H9 (cell line): ENCODE results near the gene PHLDA2. TPM values are rescaled to one million over a fixed set of nuclear protein-coding genes. Genes with fewer than 3 reads are reported as not detected.

ENCODE experiments used
- DNase-seq: peaks from one replicate; pipeline ENCODE4 v3.0.0-alpha.2; 2017
- H2AFZ ChIP-seq: one replicate; pipeline ENCODE4 v1.6.1; 2013; ENCODE audit warnings: mild to moderate bottlenecking, low read length, control low read depth, moderate library complexity
- H2AK5ac ChIP-seq: 2 replicates; pipeline ENCODE4 v1.6.1; 2013; ENCODE audit warnings: low read length, control low read depth, mixed read lengths; ENCODE audit not compliant: insufficient read length
- H2BK120ac ChIP-seq: one replicate; pipeline ENCODE4 v1.6.1; 2013; ENCODE audit warnings: low read depth, mild to moderate bottlenecking, low read length, control low read depth, inconsistent platforms; ENCODE audit not compliant: poor library complexity, severe bottlenecking
- H2BK12ac ChIP-seq: 2 replicates; pipeline ENCODE4 v1.6.1; 2013; ENCODE audit warnings: low read length, control low read depth, mixed read lengths, low read depth; ENCODE audit not compliant: insufficient read length
- H2BK15ac ChIP-seq: 2 replicates; pipeline ENCODE4 v1.6.1; 2013; ENCODE audit warnings: low read depth, low read length, control low read depth
- H2BK20ac ChIP-seq: one replicate; pipeline ENCODE4 v1.6.1; 2013; ENCODE audit warnings: low read depth, mild to moderate bottlenecking, low read length, control low read depth, inconsistent platforms; ENCODE audit not compliant: poor library complexity, severe bottlenecking
- H2BK5ac ChIP-seq: 2 replicates; pipeline ENCODE4 v1.6.1; 2013; ENCODE audit warnings: low read length, control low read depth, mixed read lengths; ENCODE audit not compliant: insufficient read length
- H3K14ac ChIP-seq: 2 replicates; pipeline ENCODE4 v1.6.1; 2013; ENCODE audit warnings: low read length, control low read depth; ENCODE audit not compliant: insufficient read depth
- H3K18ac ChIP-seq: 2 replicates; pipeline ENCODE4 v1.6.1; 2013; ENCODE audit warnings: low read depth, mild to moderate bottlenecking, mixed read lengths, low read length, control low read depth; ENCODE audit not compliant: insufficient read length
- H3K23ac ChIP-seq: 2 replicates; pipeline ENCODE4 v1.6.1; 2013; ENCODE audit warnings: low read length, control low read depth, mixed read lengths, low read depth; ENCODE audit not compliant: insufficient read length
- H3K23me2 ChIP-seq: 2 replicates; pipeline ENCODE4 v1.6.1; 2013; ENCODE audit warnings: low read depth, mild to moderate bottlenecking, mixed read lengths, low read length, control low read depth; ENCODE audit not compliant: insufficient read length, poor library complexity, severe bottlenecking
- H3K27ac ChIP-seq: 2 replicates; pipeline ENCODE4 v1.5.1; 2013; ENCODE audit warnings: low read length, control low read depth, mixed read lengths, low read depth; ENCODE audit not compliant: insufficient read length
- H3K27me3 ChIP-seq: 2 replicates; pipeline ENCODE4 v1.6.1; 2013; ENCODE audit warnings: low read length, control low read depth, inconsistent platforms; ENCODE audit not compliant: insufficient read depth
- H3K4ac ChIP-seq: 2 replicates; pipeline ENCODE4 v1.6.1; 2013; ENCODE audit warnings: low read depth, mild to moderate bottlenecking, control low read depth, inconsistent platforms, low read length, moderate library complexity
- H3K4me1 ChIP-seq: 2 replicates; pipeline ENCODE4 v1.6.1; 2013; ENCODE audit warnings: low read length, control low read depth, inconsistent platforms; ENCODE audit not compliant: insufficient read depth
- H3K4me2 ChIP-seq: 2 replicates; pipeline ENCODE4 v1.6.1; 2013; ENCODE audit warnings: low read length, control low read depth, mixed read lengths; ENCODE audit not compliant: insufficient read length, insufficient read depth
- H3K56ac ChIP-seq: 2 replicates; pipeline ENCODE4 v1.6.1; 2013; ENCODE audit warnings: low read depth, mild to moderate bottlenecking, mixed read lengths, low read length, control low read depth; ENCODE audit not compliant: insufficient read length
- H3K79me1 ChIP-seq: 2 replicates; pipeline ENCODE4 v1.6.1; 2013; ENCODE audit warnings: low read depth, mild to moderate bottlenecking, moderate library complexity, low read length, control low read depth, inconsistent platforms; ENCODE audit not compliant: insufficient read depth, poor library complexity, severe bottlenecking
- H3K79me2 ChIP-seq: 2 replicates; pipeline ENCODE4 v1.6.1; 2013; ENCODE audit warnings: low read length, control low read depth, inconsistent platforms; ENCODE audit not compliant: insufficient read depth
- H3K9ac ChIP-seq: 2 replicates; pipeline ENCODE4 v1.6.1; 2013; ENCODE audit warnings: low read length, control low read depth, mixed read lengths; ENCODE audit not compliant: insufficient read length; ENCODE audit errors: extremely low read depth
- H3K9me3 ChIP-seq: one replicate; pipeline ENCODE4 v1.6.1; 2013; ENCODE audit warnings: low read depth, low read length, inconsistent platforms; ENCODE audit not compliant: control insufficient read depth
- H3T11ph ChIP-seq: one replicate; pipeline ENCODE4 v1.6.1; 2013; ENCODE audit warnings: mild to moderate bottlenecking, low read length, control low read depth, inconsistent platforms
- H4K20me1 ChIP-seq: one replicate; pipeline ENCODE4 v1.6.1; 2013; ENCODE audit not compliant: control insufficient read depth, insufficient read length, insufficient read depth
- H4K5ac ChIP-seq: 2 replicates; pipeline ENCODE4 v1.6.1; 2013; ENCODE audit warnings: low read depth, mild to moderate bottlenecking, mixed read lengths, low read length, control low read depth; ENCODE audit not compliant: insufficient read length
- H4K8ac ChIP-seq: replicated peaks from 2 replicates; pipeline ENCODE4 v1.6.1; 2013; ENCODE audit warnings: low read length, control low read depth, mixed read lengths, low read depth; ENCODE audit not compliant: insufficient read length
- H4K91ac ChIP-seq: 2 replicates; pipeline ENCODE4 v1.6.1; 2013; ENCODE audit warnings: low read depth, mild to moderate bottlenecking, moderate library complexity, mixed read lengths, low read length, control low read depth; ENCODE audit not compliant: insufficient read length
- H3K27ac Mint-ChIP-seq, 3 experiments: 2 replicates in 2 of 3; 3 replicates in 1 of 3; pipeline ENCODE4 v1.8.0; 2020 to 2021; ENCODE audit warnings: mixed read lengths in 3 of 3, mild to moderate bottlenecking in 1 of 3, moderate library complexity in 1 of 3
- H3K27me3 Mint-ChIP-seq: 2 replicates; pipeline ENCODE4 v1.8.0; 2021; ENCODE audit warnings: low read depth, mild to moderate bottlenecking, moderate library complexity, mixed read lengths
- H3K36me3 Mint-ChIP-seq, 3 experiments: 2 replicates in 2 of 3; 3 replicates in 1 of 3; pipeline ENCODE4 v1.8.0; 2020 to 2021; ENCODE audit warnings: low read depth in 3 of 3, mixed read lengths in 3 of 3; ENCODE audit not compliant: insufficient read depth in 1 of 3
- H3K4me1 Mint-ChIP-seq, 2 experiments: 2 replicates each; pipeline ENCODE4 v1.8.0; 2020; ENCODE audit warnings: mixed read lengths in 2 of 2
- H3K4me3 Mint-ChIP-seq, 2 experiments: 2 replicates in 1 of 2; 3 replicates in 1 of 2; pipeline ENCODE4 v1.8.0; 2020 to 2021; ENCODE audit warnings: mild to moderate bottlenecking in 2 of 2, mixed read lengths in 2 of 2, moderate library complexity in 1 of 2
- H3K9me3 Mint-ChIP-seq, 2 experiments: 2 replicates in 1 of 2; 3 replicates in 1 of 2; pipeline ENCODE4 v1.8.0; 2020; ENCODE audit warnings: mild to moderate bottlenecking in 2 of 2, mixed read lengths in 2 of 2, moderate library complexity in 1 of 2
- WGBS: extraction: QIAGEN DNeasy Blood & Tissue Kit; methylation state at CpG from one replicate; pipeline ENCODE4 v1.1.7; 2013; ENCODE audit warnings: missing lambda C conversion rate, low lambda C conversion rate, mixed read lengths; ENCODE audit not compliant: insufficient read length; ENCODE audit errors: extremely low coverage; 5-methylcytosine and 5-hydroxymethylcytosine counted together
- total RNA-seq: library from RNA; stranded (reverse); gene quantifications from 2 replicates; pipeline ENCODE4 v1.2.1, GENCODE V29; 2021
- TF ChIP-seq, protein P1 (sequence below): fragments of 200-600 bp; sonication (generic); conservative IDR thresholded peaks from 3 replicates; pipeline ENCODE4 v1.8.0; 2021; ENCODE audit warnings: antibody characterized with exemption, mild to moderate bottlenecking

PHLDA2 gene
- total RNA-seq, 1 experiment from 2014 or later = 42.8 TPM

DNA sequence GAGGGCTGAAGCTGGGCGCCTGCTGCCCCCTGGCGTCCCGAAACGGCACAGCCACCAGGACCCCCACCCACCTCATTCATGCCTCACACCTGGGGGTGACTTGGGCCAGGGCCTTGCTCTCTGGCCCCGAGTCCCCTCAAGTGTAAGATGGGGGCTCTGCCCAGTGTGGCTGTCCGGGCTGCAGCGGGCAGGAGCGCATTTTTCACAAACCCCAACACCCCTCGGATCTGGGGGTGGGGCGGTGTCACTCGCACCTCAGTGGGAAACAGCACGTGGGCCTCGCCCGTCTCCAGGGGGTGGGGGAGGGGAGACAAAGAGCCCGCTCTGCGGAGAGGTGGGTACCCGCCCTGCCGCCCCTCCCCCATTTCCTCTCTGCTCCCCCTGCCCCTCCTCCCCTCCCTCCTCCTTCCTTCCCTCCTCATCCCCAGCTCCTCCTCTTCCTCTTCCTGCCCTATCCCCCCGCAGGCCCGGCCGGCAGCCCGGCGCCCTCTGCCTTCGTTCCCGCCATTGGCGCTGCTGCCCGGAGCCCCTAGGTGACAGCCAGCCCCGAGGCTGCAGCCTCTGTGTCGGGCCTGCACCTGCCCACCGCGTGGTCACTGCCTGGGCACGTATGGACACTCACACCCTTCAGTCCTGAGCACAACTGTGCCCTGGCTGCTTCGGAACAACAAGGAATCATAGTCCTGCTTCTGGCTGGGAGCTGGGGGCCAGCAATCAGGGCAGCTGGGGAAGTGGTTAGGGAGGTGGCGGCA is 36.8 kb downstream of the PHLDA2 start:
- Histone ChIP-seq H3K27me3 (no peaks in the 10 kb centered on the region; the same call in 1 of the 2 replicates), H3T11ph (no peak overlapping the region), H2BK15ac (no peak overlapping the region), H3K4me1 (no peaks in the 10 kb centered on the region), H3K9ac (no peak overlapping the region), H3K14ac (peak overlapping the region; percentile 65; the same call in 1 of the 2 replicates), H3K23ac (no peak overlapping the region), H3K79me2 (no peaks in the 10 kb centered on the region), H2AK5ac (no peak overlapping the region), H3K56ac (no peak overlapping the region), H3K27ac (no peak overlapping the region), H4K20me1 (no peaks in the 10 kb centered on the region), H2BK12ac (no peak overlapping the region), H3K18ac (peak overlapping the region; percentile 71), H3K79me1 (no peaks in the 10 kb centered on the region), H3K9me3 (peaks cover 4% of the 10 kb centered on the region), H2BK20ac (no peak overlapping the region), H4K8ac (no peak overlapping the region), H3K4me2 (peak overlapping the region; percentile 20), H4K91ac (no peak overlapping the region), H3K4ac (no peak overlapping the region), H2BK5ac (no peak overlapping the region), H2BK120ac (no peak overlapping the region), H2AFZ (no peak overlapping the region), H4K5ac (no peak overlapping the region), H3K23me2 (no peaks in the 10 kb centered on the region)
- TF ChIP-seq, protein P1, sequence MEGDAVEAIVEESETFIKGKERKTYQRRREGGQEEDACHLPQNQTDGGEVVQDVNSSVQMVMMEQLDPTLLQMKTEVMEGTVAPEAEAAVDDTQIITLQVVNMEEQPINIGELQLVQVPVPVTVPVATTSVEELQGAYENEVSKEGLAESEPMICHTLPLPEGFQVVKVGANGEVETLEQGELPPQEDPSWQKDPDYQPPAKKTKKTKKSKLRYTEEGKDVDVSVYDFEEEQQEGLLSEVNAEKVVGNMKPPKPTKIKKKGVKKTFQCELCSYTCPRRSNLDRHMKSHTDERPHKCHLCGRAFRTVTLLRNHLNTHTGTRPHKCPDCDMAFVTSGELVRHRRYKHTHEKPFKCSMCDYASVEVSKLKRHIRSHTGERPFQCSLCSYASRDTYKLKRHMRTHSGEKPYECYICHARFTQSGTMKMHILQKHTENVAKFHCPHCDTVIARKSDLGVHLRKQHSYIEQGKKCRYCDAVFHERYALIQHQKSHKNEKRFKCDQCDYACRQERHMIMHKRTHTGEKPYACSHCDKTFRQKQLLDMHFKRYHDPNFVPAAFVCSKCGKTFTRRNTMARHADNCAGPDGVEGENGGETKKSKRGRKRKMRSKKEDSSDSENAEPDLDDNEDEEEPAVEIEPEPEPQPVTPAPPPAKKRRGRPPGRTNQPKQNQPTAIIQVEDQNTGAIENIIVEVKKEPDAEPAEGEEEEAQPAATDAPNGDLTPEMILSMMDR = peak; percentile 97
- Mint-ChIP-seq H3K4me3 (peak overlapping the region; percentile 65 to 69), H3K36me3 (no peaks in the 10 kb centered on the region; a peak in 1 of 7 replicates), H3K9me3 (peaks cover 0 to 2% of the 10 kb centered on the region in 2 experiments; a peak in 2 of 5 replicates), H3K27me3 (peaks cover 67% of the 10 kb centered on the region), H3K27ac (peak overlapping the region; percentile 67 to 93 (median 70); a peak in 5 of 7 replicates), H3K4me1 (peaks cover 14% of the 10 kb centered on the region in 2 experiments)
- DNase-seq = peak; percentile 88
- no CpG with 5 or more reads among the region's 34 CpGs for WGBS
